Cardiac muscle cell (in vitro differentiated cells and primary cell): ENCODE measurements around the gene RBMS1. TPM values are rescaled to one million over a fixed set of nuclear protein-coding genes. Genes with fewer than 3 reads are reported as not detected.
"Not testable (repeated sequence)": the region's sequence is repeated elsewhere in the genome, so short reads cannot be mapped to it uniquely, and the experiment has no call there.

Experiments
- DNase-seq, 2 donors: peaks; one replicate each; pipeline versions ENCODE4 v3.0.0 to v3.0.0-alpha.2; 2010 to 2017; ENCODE audit warnings: low read depth in 1 of 2, low spot score in 1 of 2
- H3K27ac ChIP-seq: fragments of 200-600 bp; sonication (generic); 2 replicates; pipeline ENCODE4 v1.5.1; 2016
- H3K27me3 ChIP-seq: fragments of 200-600 bp; sonication (generic); 2 replicates; pipeline ENCODE4 v1.6.0; 2016; ENCODE audit warnings: control low read depth
- H3K36me3 ChIP-seq: fragments of 200-600 bp; sonication (generic); 2 replicates; pipeline ENCODE4 v1.5.1; 2016; ENCODE audit warnings: control low read depth
- H3K4me1 ChIP-seq: fragments of 200-600 bp; sonication (generic); 2 replicates; pipeline ENCODE4 v1.8.1; 2017; ENCODE audit warnings: low read depth, mild to moderate bottlenecking, mixed run types
- H3K4me3 ChIP-seq: fragments of 200-600 bp; sonication (generic); 2 replicates; pipeline ENCODE4 v1.5.1; 2016; ENCODE audit warnings: mild to moderate bottlenecking
- H3K9me3 ChIP-seq: fragments of 200-600 bp; sonication (generic); 2 replicates; pipeline ENCODE4 v1.5.1; 2017; ENCODE audit warnings: low read depth, mild to moderate bottlenecking, control low read depth
- CTCF ChIP-seq: IDR thresholded peaks from 2 replicates; pipeline ENCODE4 v1.5.1; 2012; ENCODE audit warnings: low read depth, mild to moderate bottlenecking, low read length
- polyA plus RNA-seq: library from polyadenylated mRNA; unstranded; fragments of >200 nt; fragmentation: Nextera tagmentation; extraction: Ambion mirVana; gene quantifications from 2 replicates; pipeline ENCODE4 v1.2.1, GENCODE V29; 2016
- total RNA-seq: library from RNA; depleted of rRNA; stranded (reverse); fragments of >200 nt; gene quantifications from 2 replicates; pipeline ENCODE4 v1.2.3, GENCODE V29; 2016

RBMS1 gene
- total and polyA plus RNA-seq, 2 experiments from 2014 or later: 89.5 to 99.9 TPM

- no peak overlapping the region for H3K27ac ChIP-seq
- H3K9me3 ChIP-seq: no peaks in the 10 kb centered on the region
- no peaks in the 10 kb centered on the region for H3K27me3 ChIP-seq
- H3K4me1 ChIP-seq: peaks cover 77% of the 10 kb centered on the region
- no peak for TF ChIP-seq CTCF
- no peak for DNase-seq
- H3K4me3 ChIP-seq: no peak overlapping the region
- H3K36me3 ChIP-seq: peaks cover 4% of the 10 kb centered on the region
These were observed 124.3 kb downstream of the RBMS1 start for GRCh38 chr2:160368988-160369930.

GRCh38 chr2:160367887-160368286 lies 125.7 kb downstream of the RBMS1 start:
- no peaks in the 10 kb centered on the region for H3K27me3 ChIP-seq
- peaks cover 4% of the 10 kb centered on the region for H3K36me3 ChIP-seq
- no peak overlapping the region for H3K27ac ChIP-seq
- DNase-seq: peak; percentile 27 to 97
- no peak for TF ChIP-seq CTCF
- H3K4me3 ChIP-seq: no peak overlapping the region
- H3K9me3 ChIP-seq: no peaks in the 10 kb centered on the region
- H3K4me1 ChIP-seq: peaks cover 66% of the 10 kb centered on the region

- H3K9me3 ChIP-seq, H3K27ac ChIP-seq, H3K36me3 ChIP-seq, DNase-seq, H3K4me3 ChIP-seq, H3K27me3 ChIP-seq: not testable (repeated sequence)
- peaks cover 59% of the 10 kb centered on the region for H3K4me1 ChIP-seq
These were observed 126.5 kb downstream of the RBMS1 start for GRCh38 chr2:160367139-160367538.

- Histone ChIP-seq H3K36me3 (peaks cover 4% of the 10 kb centered on the region), H3K9me3 (no peaks in the 10 kb centered on the region), H3K27ac (no peak overlapping the region), H3K4me1 (peaks cover 52% of the 10 kb centered on the region), H3K4me3 (no peak overlapping the region), H3K27me3 (no peaks in the 10 kb centered on the region)
- no peak for TF ChIP-seq CTCF
- no peak for DNase-seq
These were observed 127.1 kb downstream of the RBMS1 start for GRCh38 chr2:160366474-160366873.

GRCh38 chr2:160365716-160366367 lies 127.8 kb downstream of the RBMS1 start:
- Histone ChIP-seq H3K36me3 (peaks cover 4% of the 10 kb centered on the region), H3K9me3 (no peaks in the 10 kb centered on the region), H3K27ac (no peak overlapping the region), H3K4me1 (peaks cover 46% of the 10 kb centered on the region), H3K27me3 (no peaks in the 10 kb centered on the region), H3K4me3 (no peak overlapping the region)
- TF ChIP-seq CTCF: no peak
- no peak for DNase-seq

GRCh38 chr2:160364364-160364763 lies 129.2 kb downstream of the RBMS1 start:
- Histone ChIP-seq H3K27me3 (no peaks in the 10 kb centered on the region), H3K4me3 (no peak overlapping the region), H3K36me3 (peaks cover 4% of the 10 kb centered on the region), H3K4me1 (peaks cover 39% of the 10 kb centered on the region), H3K9me3 (no peaks in the 10 kb centered on the region), H3K27ac (no peak overlapping the region)
- no peak for TF ChIP-seq CTCF
- no peak for DNase-seq
